GM10847 (cell line): ENCODE data around the gene PDE4D.

ENCODE experiments used
- POLR2A ChIP-seq: IDR thresholded peaks from 2 replicates; pipeline ENCODE4 v1.6.1; 2011; ENCODE audit not compliant: insufficient read length; ENCODE audit errors: extremely low read depth

The PDE4D gene

GRCh38 chr5:59850766-59851165 lies 42.8 kb downstream of the PDE4D start:
- no peak for TF ChIP-seq POLR2A

GRCh38 chr5:59847586-59847985 lies 45.9 kb downstream of the PDE4D start:
- no peak for TF ChIP-seq POLR2A

- TF ChIP-seq POLR2A, result no peak
Observed at GRCh38 chr5:59845730-59846129, 47.8 kb downstream of the PDE4D start.

- no peak for TF ChIP-seq POLR2A
Observed at GRCh38 chr5:59843511-59844213, 49.9 kb downstream of the PDE4D start.

- no peak for TF ChIP-seq POLR2A
Observed at GRCh38 chr5:59842999-59843398, 50.5 kb downstream of the PDE4D start.

GRCh38 chr5:59840200-59840601 lies 53.3 kb downstream of the PDE4D start:
- TF ChIP-seq POLR2A, result no peak

- no peak for TF ChIP-seq POLR2A
Observed at GRCh38 chr5:59838989-59839388, 54.5 kb downstream of the PDE4D start.

GRCh38 chr5:59838067-59838466 lies 55.5 kb downstream of the PDE4D start:
- no peak for TF ChIP-seq POLR2A

GRCh38 chr5:59837071-59837470 lies 56.5 kb downstream of the PDE4D start:
- TF ChIP-seq POLR2A, result no peak

- TF ChIP-seq POLR2A, result no peak
Observed at GRCh38 chr5:59835800-59836199, 57.7 kb downstream of the PDE4D start.

- TF ChIP-seq POLR2A, result no peak
Observed at GRCh38 chr5:59833448-59833847, 60.1 kb downstream of the PDE4D start.

GRCh38 chr5:59832577-59833301 lies 60.8 kb downstream of the PDE4D start:
- no peak for TF ChIP-seq POLR2A

- TF ChIP-seq POLR2A, result no peak
Observed at GRCh38 chr5:59831326-59832010, 62.1 kb downstream of the PDE4D start.

- TF ChIP-seq POLR2A, result no peak
Observed at GRCh38 chr5:59830536-59831200, 62.9 kb downstream of the PDE4D start.

GRCh38 chr5:59829922-59830321 lies 63.6 kb downstream of the PDE4D start:
- no peak for TF ChIP-seq POLR2A

GRCh38 chr5:59829386-59829785 lies 64.1 kb downstream of the PDE4D start:
- TF ChIP-seq POLR2A, result no peak
